OCI-LY3 (cell line): ENCODE results near the gene FYN.

ENCODE experiments used
- H2AFZ ChIP-seq: fragments of 200-600, 300-600 bp; shearing (Covaris generic); 2 replicates; pipeline ENCODE4 v1.6.0; 2014; ENCODE audit warnings: antibody characterized with exemption, low read depth, low read length
- H3K27ac ChIP-seq: fragments of 200-600, 300-600 bp; sonication (generic); 2 replicates; pipeline ENCODE4 v1.5.1; 2014; ENCODE audit warnings: mild to moderate bottlenecking, low read length, moderate library complexity, mixed read lengths
- H3K27me3 ChIP-seq: fragments of 200-600, 300-600 bp; sonication (generic); 2 replicates; pipeline ENCODE4 v1.6.1; 2014; ENCODE audit warnings: low read depth, low read length, mixed read lengths
- H3K36me3 ChIP-seq: fragments of 200-600, 300-600 bp; sonication (generic); replicated peaks from 2 replicates; pipeline ENCODE3; 2014; ENCODE audit warnings: low read depth, low read length, mixed read lengths
- H3K4me1 ChIP-seq: fragments of 300-600, 200-600 bp; sonication (generic); 2 replicates; pipeline ENCODE4 v1.6.1; 2014; ENCODE audit warnings: low read length, mixed read lengths
- H3K4me2 ChIP-seq: fragments of 200-600, 300-600 bp; sonication (generic); 2 replicates; pipeline ENCODE4 v1.6.1; 2014; ENCODE audit warnings: low read length, mixed read lengths
- H3K4me3 ChIP-seq: fragments of 300-600, 200-600 bp; sonication (generic); 2 replicates; pipeline ENCODE4 v1.5.1; 2014; ENCODE audit warnings: antibody characterized with exemption, mild to moderate bottlenecking, low read length, moderate library complexity
- H3K79me2 ChIP-seq: fragments of 300-600, 200-600 bp; shearing (Covaris generic); 2 replicates; pipeline ENCODE4 v1.6.1; 2014; ENCODE audit warnings: mild to moderate bottlenecking, low read length, mixed read lengths
- H3K9ac ChIP-seq: fragments of 300-600, 200-600 bp; shearing (Covaris generic); 2 replicates; pipeline ENCODE4 v1.6.0; 2014; ENCODE audit warnings: mild to moderate bottlenecking, low read length, moderate library complexity
- H3K9me3 ChIP-seq: fragments of 200-600, 300-600 bp; shearing (Covaris generic); 2 replicates; pipeline ENCODE4 v1.6.1; 2014; ENCODE audit warnings: low read length, mixed read lengths; ENCODE audit not compliant: insufficient read depth
- H4K20me1 ChIP-seq: fragments of 200-600, 300-600 bp; sonication (generic); 2 replicates; pipeline ENCODE4 v1.6.1; 2016; ENCODE audit warnings: low read length, mixed read lengths; ENCODE audit not compliant: insufficient read depth
- CTCF ChIP-seq: fragments of 200-600, 300-600 bp; sonication (generic); IDR thresholded peaks from 2 replicates; pipeline ENCODE4 v1.5.1; 2014; ENCODE audit warnings: antibody characterized with exemption, low read length, low read depth
- EZH2phosphoT487 ChIP-seq: fragments of 200-600 bp; shearing (Covaris generic); IDR thresholded peaks from 2 replicates; pipeline ENCODE4 v1.6.1; 2018; ENCODE audit warnings: antibody characterized with exemption, mixed run types, low read depth

Gene FYN

GRCh38 chr6:111805511-111806164 lies 67.6 kb downstream of the FYN start:
- Histone ChIP-seq H3K4me2 (peak overlapping the region; percentile 36), H3K9me3 (no peaks in the 10 kb centered on the region), H2AFZ (no peak overlapping the region), H3K79me2 (no peaks in the 10 kb centered on the region), H4K20me1 (no peaks in the 10 kb centered on the region), H3K27ac (no peak overlapping the region), H3K27me3 (no peaks in the 10 kb centered on the region), H3K9ac (no peak overlapping the region), H3K36me3 (no peaks in the 10 kb centered on the region), H3K4me1 (peaks cover 23% of the 10 kb centered on the region), H3K4me3 (no peak overlapping the region)
- TF ChIP-seq CTCF, result no peak
- TF ChIP-seq EZH2phosphoT487, result no peak

- Histone ChIP-seq H3K4me1 (peaks cover 23% of the 10 kb centered on the region), H3K9ac (no peak overlapping the region), H3K27ac (no peak overlapping the region), H3K79me2 (no peaks in the 10 kb centered on the region), H2AFZ (no peak overlapping the region), H3K4me3 (no peak overlapping the region), H3K4me2 (no peak overlapping the region), H3K9me3 (no peaks in the 10 kb centered on the region), H3K36me3 (no peaks in the 10 kb centered on the region), H3K27me3 (no peaks in the 10 kb centered on the region), H4K20me1 (no peaks in the 10 kb centered on the region)
- TF ChIP-seq EZH2phosphoT487 (no peak), CTCF (no peak)
These were observed 68.5 kb downstream of the FYN start for GRCh38 chr6:111804627-111805235.

- no peaks in the 10 kb centered on the region for H3K9me3 ChIP-seq
- TF ChIP-seq EZH2phosphoT487, result no peak
- TF ChIP-seq CTCF, result no peak
- H3K79me2 ChIP-seq, result no peaks in the 10 kb centered on the region
- H2AFZ ChIP-seq, result no peak overlapping the region
- H4K20me1 ChIP-seq, result no peaks in the 10 kb centered on the region
- H3K27ac ChIP-seq, result no peak overlapping the region
- H3K9ac ChIP-seq, result no peak overlapping the region
- no peak overlapping the region for H3K4me2 ChIP-seq
- H3K36me3 ChIP-seq, result no peaks in the 10 kb centered on the region
- peaks cover 23% of the 10 kb centered on the region for H3K4me1 ChIP-seq
- H3K27me3 ChIP-seq, result no peaks in the 10 kb centered on the region
- no peak overlapping the region for H3K4me3 ChIP-seq
These were observed 69.4 kb downstream of the FYN start for GRCh38 chr6:111803804-111804203.

GRCh38 chr6:111803371-111803770 lies 69.9 kb downstream of the FYN start:
- peaks cover 23% of the 10 kb centered on the region for H3K4me1 ChIP-seq
- no peak overlapping the region for H3K4me3 ChIP-seq
- H3K4me2 ChIP-seq, result no peak overlapping the region
- no peaks in the 10 kb centered on the region for H4K20me1 ChIP-seq
- no peaks in the 10 kb centered on the region for H3K36me3 ChIP-seq
- no peak overlapping the region for H3K27ac ChIP-seq
- TF ChIP-seq CTCF (no peak), EZH2phosphoT487 (no peak)
- no peaks in the 10 kb centered on the region for H3K27me3 ChIP-seq
- no peaks in the 10 kb centered on the region for H3K79me2 ChIP-seq
- no peak overlapping the region for H3K9ac ChIP-seq
- H3K9me3 ChIP-seq, result no peaks in the 10 kb centered on the region
- H2AFZ ChIP-seq, result no peak overlapping the region
